Trophoblast cell (in vitro differentiated cells and primary cell): ENCODE data around the gene C5orf15.

Source experiments
- DNase-seq, 2 donors: peaks; one replicate each; pipeline ENCODE4 v3.0.0-alpha.2; 2016
- H2AFZ ChIP-seq: 2 replicates; pipeline ENCODE4 v1.6.1; 2013; ENCODE audit warnings: low read length, moderate library complexity, mild to moderate bottlenecking; ENCODE audit not compliant: insufficient read depth, poor library complexity
- H2AK5ac ChIP-seq: 2 replicates; pipeline ENCODE4 v1.6.1; 2013; ENCODE audit warnings: mild to moderate bottlenecking, low read length
- H2BK120ac ChIP-seq: 2 replicates; pipeline ENCODE4 v1.6.1; 2013; ENCODE audit warnings: low read length, mild to moderate bottlenecking, moderate library complexity; ENCODE audit not compliant: insufficient read depth, poor library complexity
- H2BK12ac ChIP-seq: 2 replicates; pipeline ENCODE4 v1.6.1; 2013; ENCODE audit warnings: mild to moderate bottlenecking, low read length, moderate library complexity
- H2BK5ac ChIP-seq: 2 replicates; pipeline ENCODE4 v1.6.1; 2013; ENCODE audit warnings: low read length, low read depth, moderate library complexity, mild to moderate bottlenecking; ENCODE audit not compliant: poor library complexity
- H3K14ac ChIP-seq: 2 replicates; pipeline ENCODE4 v1.6.1; 2013; ENCODE audit warnings: mild to moderate bottlenecking, low read length
- H3K18ac ChIP-seq: 2 replicates; pipeline ENCODE4 v1.6.1; 2013; ENCODE audit warnings: mild to moderate bottlenecking, low read length
- H3K23ac ChIP-seq: 2 replicates; pipeline ENCODE4 v1.6.1; 2013; ENCODE audit warnings: low read length
- H3K27ac ChIP-seq: 2 replicates; pipeline ENCODE4 v1.5.1; 2013; ENCODE audit warnings: low read depth, mild to moderate bottlenecking, inconsistent platforms, low read length, moderate library complexity
- H3K27me3 ChIP-seq: 2 replicates; pipeline ENCODE4 v1.6.1; 2013; ENCODE audit warnings: inconsistent platforms, mild to moderate bottlenecking, low read length, moderate library complexity; ENCODE audit not compliant: insufficient read depth
- H3K36me3 ChIP-seq, 2 experiments: 1 replicate in 1 of 2; 2 replicates in 1 of 2; pipeline ENCODE4 v1.6.1; 2013; ENCODE audit warnings: low read length in 2 of 2, mild to moderate bottlenecking in 2 of 2, moderate library complexity in 1 of 2; ENCODE audit not compliant: insufficient read depth in 2 of 2, control insufficient read depth in 1 of 2
- H3K4ac ChIP-seq: 2 replicates; pipeline ENCODE4 v1.6.1; 2013; ENCODE audit warnings: low read depth, mild to moderate bottlenecking, low read length, moderate library complexity
- H3K4me1 ChIP-seq, 2 experiments: 1 replicate in 1 of 2; 2 replicates in 1 of 2; pipeline ENCODE4 v1.6.1; 2013; ENCODE audit warnings: low read length in 2 of 2, mild to moderate bottlenecking in 2 of 2, moderate library complexity in 1 of 2; ENCODE audit not compliant: insufficient read depth in 2 of 2, control insufficient read depth in 1 of 2
- H3K4me2 ChIP-seq: 2 replicates; pipeline ENCODE4 v1.6.1; 2013; ENCODE audit warnings: inconsistent platforms, mild to moderate bottlenecking, low read length, moderate library complexity
- H3K4me3 ChIP-seq: 2 replicates; pipeline ENCODE4 v1.5.1; 2013; ENCODE audit warnings: mild to moderate bottlenecking, low read depth, low read length, inconsistent platforms
- H3K79me1 ChIP-seq: one replicate; pipeline ENCODE4 v1.6.1; 2013; ENCODE audit warnings: low read length
- H3K79me2 ChIP-seq: 2 replicates; pipeline ENCODE4 v1.6.1; 2013; ENCODE audit warnings: low read length, mild to moderate bottlenecking; ENCODE audit not compliant: control insufficient read depth, insufficient read depth, poor library complexity
- H3K9ac ChIP-seq: 2 replicates; pipeline ENCODE4 v1.6.1; 2013; ENCODE audit warnings: mild to moderate bottlenecking, low read length
- H3K9me3 ChIP-seq: 2 replicates; pipeline ENCODE4 v1.6.1; 2013; ENCODE audit warnings: low read depth, mild to moderate bottlenecking, control low read depth, inconsistent platforms, low read length; ENCODE audit not compliant: insufficient read depth
- H4K12ac ChIP-seq: 2 replicates; pipeline ENCODE4 v1.6.1; 2013; ENCODE audit warnings: low read depth, mild to moderate bottlenecking, low read length, moderate library complexity
- H4K8ac ChIP-seq: 2 replicates; pipeline ENCODE4 v1.6.1; 2013; ENCODE audit warnings: low read depth, mild to moderate bottlenecking, low read length, moderate library complexity
- H4K91ac ChIP-seq: one replicate; pipeline ENCODE4 v1.6.1; 2013; ENCODE audit warnings: low read depth, mild to moderate bottlenecking, low read length, moderate library complexity
- WGBS: extraction: QIAGEN DNeasy Blood & Tissue Kit; methylation state at CpG from one replicate; pipeline ENCODE4 v1.1.7; 2013; ENCODE audit warnings: missing lambda C conversion rate; ENCODE audit not compliant: insufficient read length, insufficient coverage; ENCODE audit errors: extremely low coverage; 5-methylcytosine and 5-hydroxymethylcytosine counted together

C5orf15 gene

DNA sequence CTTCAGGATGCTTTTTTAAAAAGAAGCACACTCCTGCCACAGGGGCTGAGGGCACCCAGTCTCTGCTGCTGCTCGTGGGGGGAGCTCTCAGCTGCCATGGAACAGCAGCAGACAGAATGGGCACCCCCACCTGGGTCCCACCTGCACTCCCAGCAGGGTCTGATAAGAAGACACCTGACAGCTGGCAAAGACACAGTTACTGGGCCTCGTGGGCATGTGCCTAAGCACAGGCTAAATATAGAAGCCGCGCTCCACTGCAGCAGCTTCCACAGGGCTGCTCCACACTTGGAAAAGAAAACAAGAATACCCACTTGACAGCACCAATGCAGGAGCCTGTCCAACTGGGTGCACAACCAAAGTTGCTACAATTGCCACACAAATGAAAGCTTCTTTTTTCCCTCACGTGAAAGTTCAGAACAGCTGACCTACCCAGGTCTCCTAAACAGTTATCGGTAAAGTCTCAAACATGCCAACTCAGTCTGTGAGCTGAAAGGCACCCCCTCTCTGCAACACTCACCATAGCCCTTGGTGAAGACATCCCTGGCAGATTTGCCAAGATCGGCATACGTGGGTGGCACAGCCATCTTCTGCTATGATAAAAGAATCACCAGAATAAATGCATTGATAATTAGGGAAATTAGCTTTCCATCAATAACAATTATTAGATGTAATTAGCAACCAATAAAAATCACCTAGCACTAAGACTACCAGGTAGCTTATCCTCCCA lies 24.2 kb upstream of the C5orf15 start:
- no peak overlapping the region for H2BK12ac ChIP-seq
- peaks cover 13% of the 10 kb centered on the region in 2 experiments for H3K4me1 ChIP-seq
- no peak overlapping the region for H3K18ac ChIP-seq
- H4K12ac ChIP-seq: no peak overlapping the region
- peaks cover 19 to 33% of the 10 kb centered on the region in 2 experiments for H3K36me3 ChIP-seq
- no peaks in the 10 kb centered on the region for H3K9me3 ChIP-seq
- H3K4me2 ChIP-seq: no peak overlapping the region
- no peak overlapping the region for H3K27ac ChIP-seq
- no CpG with 5 or more reads among the region's 8 CpGs for WGBS
- no peak overlapping the region for H2AFZ ChIP-seq
- no peak overlapping the region for H3K14ac ChIP-seq
- DNase-seq: no peak
- H3K79me1 ChIP-seq: no peaks in the 10 kb centered on the region
- H3K79me2 ChIP-seq: peaks cover 25% of the 10 kb centered on the region
- no peak overlapping the region for H2BK120ac ChIP-seq
- no peak overlapping the region for H2BK5ac ChIP-seq
- no peak overlapping the region for H4K8ac ChIP-seq
- no peaks in the 10 kb centered on the region for H3K27me3 ChIP-seq
- H3K4me3 ChIP-seq: no peak overlapping the region
- peak overlapping the region; percentile 35 for H3K4ac ChIP-seq
- no peak overlapping the region for H3K23ac ChIP-seq
- no peak overlapping the region for H2AK5ac ChIP-seq
- no peak overlapping the region for H4K91ac ChIP-seq
- H3K9ac ChIP-seq: no peak overlapping the region

DNA sequence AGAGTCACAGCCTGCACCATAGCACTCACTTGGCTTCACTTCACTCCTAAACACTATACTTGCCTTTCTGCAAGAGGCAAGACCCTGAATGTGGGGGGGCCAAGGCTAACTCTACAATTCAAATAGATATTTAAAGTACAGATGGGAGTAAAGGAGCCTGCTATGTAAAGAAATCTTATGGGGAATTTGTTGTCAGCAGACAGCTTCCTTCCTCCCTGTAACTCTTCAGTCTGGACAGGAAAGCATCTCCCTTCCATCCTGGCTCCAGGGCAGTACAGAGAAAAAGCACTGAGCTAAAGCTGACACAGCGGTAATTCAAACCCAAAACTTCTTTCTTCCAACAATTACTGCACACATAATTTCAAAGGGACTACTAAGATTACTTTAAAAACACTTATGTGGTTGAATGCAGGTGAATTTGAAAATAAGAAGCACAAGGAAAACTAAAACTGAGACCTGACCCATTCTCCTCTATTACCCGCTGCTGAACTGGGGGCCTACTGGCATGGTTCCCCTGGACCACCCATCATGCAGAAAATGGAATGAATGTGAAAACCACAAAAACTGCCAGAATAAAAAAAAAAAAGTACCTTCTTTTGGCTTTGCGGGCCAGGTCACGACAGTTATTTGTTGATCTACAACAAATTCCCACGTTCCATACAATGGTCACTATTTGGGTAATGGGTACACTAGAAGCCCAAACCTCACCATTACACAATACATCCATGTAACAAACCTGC lies 22.9 kb upstream of the C5orf15 start:
- H3K9me3 ChIP-seq: no peaks in the 10 kb centered on the region
- no peak overlapping the region for H2AK5ac ChIP-seq
- peaks cover 27 to 44% of the 10 kb centered on the region in 2 experiments for H3K36me3 ChIP-seq
- H2BK120ac ChIP-seq: no peak overlapping the region
- H3K27me3 ChIP-seq: no peaks in the 10 kb centered on the region
- H4K91ac ChIP-seq: no peak overlapping the region
- no peak overlapping the region for H3K14ac ChIP-seq
- no peak overlapping the region for H3K27ac ChIP-seq
- no peak overlapping the region for H2BK5ac ChIP-seq
- H2AFZ ChIP-seq: no peak overlapping the region
- H4K12ac ChIP-seq: no peak overlapping the region
- H2BK12ac ChIP-seq: no peak overlapping the region
- H3K79me2 ChIP-seq: peaks cover 20% of the 10 kb centered on the region
- H3K23ac ChIP-seq: no peak overlapping the region
- no peak overlapping the region for H3K4ac ChIP-seq
- H3K4me3 ChIP-seq: no peak overlapping the region
- no peak overlapping the region for H4K8ac ChIP-seq
- no peak overlapping the region for H3K18ac ChIP-seq
- H3K9ac ChIP-seq: no peak overlapping the region
- H3K4me1 ChIP-seq: peaks cover 11 to 12% of the 10 kb centered on the region in 2 experiments
- no peak overlapping the region for H3K4me2 ChIP-seq
- H3K79me1 ChIP-seq: no peaks in the 10 kb centered on the region
- WGBS: no CpG with 5 or more reads among the region's 5 CpGs
- no peak for DNase-seq

DNA sequence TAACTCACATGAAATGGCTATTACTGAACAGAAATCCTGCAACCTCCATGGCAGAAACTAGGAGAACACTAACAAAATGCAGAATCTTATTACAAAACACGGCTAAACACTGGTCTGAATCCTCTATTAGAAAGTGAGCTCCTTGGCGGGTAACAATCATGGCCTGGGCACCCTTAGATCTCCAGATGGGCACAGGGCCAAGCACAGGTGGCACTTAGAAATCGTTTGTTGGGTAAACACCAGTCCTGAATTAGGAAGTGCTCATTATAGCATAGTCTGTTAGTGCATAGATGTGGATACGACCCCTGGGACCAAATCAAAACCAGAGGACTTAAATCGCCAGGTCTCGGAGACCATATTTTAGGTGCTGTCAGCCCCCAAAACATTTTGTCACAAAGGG lies 22.0 kb upstream of the C5orf15 start:
- no peak for DNase-seq
- Histone ChIP-seq H4K91ac (no peak overlapping the region), H3K36me3 (peaks cover 33 to 52% of the 10 kb centered on the region in 2 experiments), H3K4ac (no peak overlapping the region), H3K14ac (no peak overlapping the region), H3K9ac (no peak overlapping the region), H2AFZ (no peak overlapping the region), H3K4me1 (peaks cover 3% of the 10 kb centered on the region in 2 experiments), H3K23ac (no peak overlapping the region), H3K18ac (no peak overlapping the region), H2BK120ac (no peak overlapping the region), H3K4me2 (no peak overlapping the region), H2BK12ac (no peak overlapping the region), H2AK5ac (no peak overlapping the region), H3K79me2 (peaks cover 12% of the 10 kb centered on the region), H3K27me3 (no peaks in the 10 kb centered on the region), H3K9me3 (no peaks in the 10 kb centered on the region), H3K4me3 (no peak overlapping the region), H4K12ac (no peak overlapping the region), H3K27ac (no peak overlapping the region), H2BK5ac (no peak overlapping the region), H3K79me1 (no peaks in the 10 kb centered on the region), H4K8ac (no peak overlapping the region)
- WGBS: no CpG with 5 or more reads among the region's 6 CpGs

DNA sequence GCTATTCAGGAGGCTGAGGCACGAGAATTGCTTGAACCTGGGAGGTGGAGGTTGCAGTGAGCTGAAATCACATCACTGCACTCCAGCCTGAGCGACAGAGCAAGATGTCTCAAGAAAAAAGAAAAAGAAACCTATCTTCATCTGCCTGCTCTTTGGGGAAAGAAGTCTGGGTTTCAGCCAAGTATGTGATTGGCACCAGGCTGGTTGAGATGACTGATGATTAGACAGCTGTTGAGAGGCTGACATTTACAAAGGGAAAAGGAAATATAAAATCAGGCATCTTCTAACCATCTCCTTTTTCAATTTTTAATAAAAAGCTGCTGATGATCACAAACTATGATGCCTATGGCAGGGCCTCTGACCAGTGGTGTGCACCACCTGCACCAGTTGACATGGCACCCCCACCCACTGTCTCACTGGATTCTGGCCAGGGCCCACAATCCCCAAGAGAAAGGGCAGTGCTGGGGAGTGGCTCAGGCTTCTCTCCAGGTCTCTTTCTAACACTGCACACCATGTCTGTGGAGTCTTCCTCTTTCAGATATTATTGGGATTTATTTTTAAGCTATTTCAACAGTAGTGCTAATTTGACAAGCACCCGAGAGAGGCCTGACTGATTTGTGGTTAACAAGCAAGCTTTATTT lies 17.2 kb upstream of the C5orf15 start:
- H2BK5ac ChIP-seq: no peak overlapping the region

More for the DNA sequence above, 17.2 kb upstream of the C5orf15 start:
- H2BK120ac ChIP-seq: no peak overlapping the region
- H3K79me2 ChIP-seq: no peaks in the 10 kb centered on the region
- no peak overlapping the region for H2AK5ac ChIP-seq
- H4K8ac ChIP-seq: no peak overlapping the region
- H3K27me3 ChIP-seq: no peaks in the 10 kb centered on the region
- no peak overlapping the region for H3K23ac ChIP-seq
- no peak overlapping the region for H3K27ac ChIP-seq
- no peaks in the 10 kb centered on the region for H3K79me1 ChIP-seq
- H3K9me3 ChIP-seq: no peaks in the 10 kb centered on the region
- no peak overlapping the region for H3K18ac ChIP-seq
- H3K36me3 ChIP-seq: peaks cover 47 to 62% of the 10 kb centered on the region in 2 experiments
- no peak overlapping the region for H2AFZ ChIP-seq
- DNase-seq: no peak
- no CpG with 5 or more reads among the region's 3 CpGs for WGBS
- H3K9ac ChIP-seq: no peak overlapping the region
- no peak overlapping the region for H4K12ac ChIP-seq
- no peak overlapping the region for H3K14ac ChIP-seq
- H2BK12ac ChIP-seq: no peak overlapping the region
- H3K4me3 ChIP-seq: no peak overlapping the region
- no peak overlapping the region for H3K4me2 ChIP-seq
- H3K4ac ChIP-seq: no peak overlapping the region
- H3K4me1 ChIP-seq: no peaks in the 10 kb centered on the region
- H4K91ac ChIP-seq: no peak overlapping the region
